Spinal cord (tissue), 10 donors: ENCODE data around the gene TFAP2A. TPM values are rescaled to one million over a fixed set of nuclear protein-coding genes. Genes with fewer than 3 reads are reported as not detected.

ENCODE experiments used
- DNase-seq, 6 donors: peaks; one replicate each; pipeline versions ENCODE4 v3.0.0 to v3.0.0-alpha.2; 2013 to 2015; ENCODE audit warnings: low spot score in 6 of 6, low read depth in 4 of 6
- H3K27ac ChIP-seq: one replicate; pipeline ENCODE4 v1.5.1; 2013; ENCODE audit warnings: low read depth, low read length, control low read depth
- H3K27me3 ChIP-seq: one replicate; pipeline ENCODE4 v1.6.1; 2013; ENCODE audit warnings: low read length; ENCODE audit not compliant: control insufficient read depth, insufficient read depth
- H3K36me3 ChIP-seq: one replicate; pipeline ENCODE4 v1.6.1; 2013; ENCODE audit warnings: low read length; ENCODE audit not compliant: control insufficient read depth, insufficient read depth
- H3K4me1 ChIP-seq: one replicate; pipeline ENCODE4 v1.6.1; 2013; ENCODE audit warnings: low read length; ENCODE audit not compliant: control insufficient read depth, insufficient read depth
- H3K4me3 ChIP-seq: one replicate; pipeline ENCODE4 v1.5.1; 2013; ENCODE audit warnings: low read depth, low read length, control low read depth
- H3K9me3 ChIP-seq: one replicate; pipeline ENCODE4 v1.6.1; 2013; ENCODE audit warnings: low read length; ENCODE audit not compliant: control insufficient read depth, insufficient read depth
- WGBS: methylation state at CpG from one replicate; pipeline ENCODE4 v1.1.5; 2013; ENCODE audit warnings: missing lambda C conversion rate; ENCODE audit not compliant: insufficient coverage; 5-methylcytosine and 5-hydroxymethylcytosine counted together
- polyA plus RNA-seq, 2 donors: library from polyadenylated mRNA; unstranded; fragments of 120-200 nt; gene quantifications; one replicate each; pipeline ENCODE4 v1.2.1, GENCODE V29; 2013; ENCODE audit not compliant: insufficient read length in 2 of 2
- total RNA-seq, 2 donors: library from RNA; depleted of rRNA in 1 of 2; stranded (reverse); fragments of 120-200 nt in 1 of 2; fragments of >200 nt in 1 of 2; gene quantifications; one replicate each; pipeline versions ENCODE4 v1.2.3 to v1.2.4, GENCODE V29; 2013 to 2014
- donor health status: healthy.

The TFAP2A gene
- total and polyA plus RNA-seq, 4 donors = 0.72 to 11.0 (median 5.6) TPM

GRCh38 chr6:10408457-10408856, 6.4 kb downstream of the TFAP2A start:
- H3K36me3 ChIP-seq = no peaks in the 10 kb centered on the region
- H3K4me3 ChIP-seq = no peak overlapping the region
- peaks cover 36% of the 10 kb centered on the region for H3K4me1 ChIP-seq
- no peak overlapping the region for H3K27ac ChIP-seq
- peaks cover 85% of the 10 kb centered on the region for H3K27me3 ChIP-seq
- peaks cover 1% of the 10 kb centered on the region for H3K9me3 ChIP-seq
- peak in 1 of 6 donors; percentile 54 for DNase-seq
- no CpG with 5 or more reads among the region's 1 CpG for WGBS

DNA sequence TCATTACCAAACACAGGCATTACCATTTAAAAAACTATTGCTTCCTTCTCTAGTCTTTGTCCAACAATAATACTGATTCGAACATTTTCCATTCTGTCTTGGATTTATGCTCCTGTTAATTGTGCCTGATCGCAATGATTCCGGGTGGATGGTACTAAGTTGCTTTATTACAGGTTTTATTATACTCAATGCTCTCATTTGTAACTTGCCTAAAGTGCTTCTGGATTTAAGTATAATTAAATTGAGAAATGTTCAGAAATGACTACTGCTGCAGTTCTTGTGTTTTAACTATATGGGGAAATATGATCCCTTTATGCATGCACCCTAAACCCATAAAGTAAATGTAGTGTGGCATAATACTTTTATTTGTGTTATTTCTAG, 7.2 kb downstream of the TFAP2A start:
- peaks cover 1% of the 10 kb centered on the region for H3K9me3 ChIP-seq
- H3K36me3 ChIP-seq = no peaks in the 10 kb centered on the region
- peak in 1 of 6 donors; percentile 83 for DNase-seq
- H3K27me3 ChIP-seq = peaks cover 85% of the 10 kb centered on the region
- H3K4me1 ChIP-seq = peaks cover 28% of the 10 kb centered on the region
- H3K27ac ChIP-seq = no peak overlapping the region
- H3K4me3 ChIP-seq = no peak overlapping the region
- WGBS = no CpG with 5 or more reads among the region's 3 CpGs

DNA sequence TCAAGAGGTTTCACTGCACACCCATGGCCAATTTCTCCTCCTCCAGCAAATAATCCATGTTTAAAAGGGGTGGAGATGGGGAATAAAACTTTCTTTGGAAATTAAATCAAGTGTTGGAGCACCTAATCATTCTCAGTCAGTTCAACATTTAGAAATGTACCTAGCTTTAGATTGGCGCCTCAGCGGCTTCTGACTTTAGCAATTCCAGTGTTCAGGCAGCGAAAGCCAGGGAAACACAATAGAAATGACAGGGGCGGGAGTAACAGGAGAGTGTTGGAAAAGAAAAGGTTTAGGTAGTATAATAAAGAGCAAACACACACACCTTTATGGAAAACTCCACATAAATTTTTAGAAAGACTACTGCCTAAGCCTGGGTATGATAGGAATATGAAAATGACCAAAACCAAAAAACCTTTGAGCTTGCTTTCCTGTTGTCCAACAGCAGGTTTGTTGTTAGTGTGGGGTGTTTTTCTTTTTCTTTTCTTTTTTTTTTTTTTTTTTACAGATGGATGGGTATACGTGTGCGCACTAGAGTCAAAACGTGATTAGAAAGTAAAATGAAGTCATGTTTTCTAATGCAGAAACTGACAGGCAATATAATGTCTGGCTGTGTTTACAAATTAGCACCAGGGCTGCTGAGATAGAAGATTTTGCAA, 7.7 kb downstream of the TFAP2A start:
- Histone ChIP-seq H3K4me3 (no peak overlapping the region), H3K27me3 (peaks cover 86% of the 10 kb centered on the region), H3K27ac (no peak overlapping the region), H3K36me3 (no peaks in the 10 kb centered on the region), H3K4me1 (peaks cover 25% of the 10 kb centered on the region), H3K9me3 (peaks cover 1% of the 10 kb centered on the region)
- DNase-seq = no peak
- no CpG with 5 or more reads among the region's 7 CpGs for WGBS

- no peak for DNase-seq
- no peak overlapping the region for H3K4me3 ChIP-seq
- H3K4me1 ChIP-seq = peaks cover 19% of the 10 kb centered on the region
- no peaks in the 10 kb centered on the region for H3K36me3 ChIP-seq
- no peak overlapping the region for H3K27ac ChIP-seq
- peaks cover 86% of the 10 kb centered on the region for H3K27me3 ChIP-seq
- peaks cover 1% of the 10 kb centered on the region for H3K9me3 ChIP-seq
- no CpG with 5 or more reads among the region's 1 CpG for WGBS
These were observed 8.3 kb downstream of the TFAP2A start for GRCh38 chr6:10406556-10406955.

GRCh38 chr6:10405513-10405900, 9.4 kb downstream of the TFAP2A start:
- no CpG with 5 or more reads among the region's 3 CpGs for WGBS
- Histone ChIP-seq H3K27ac (no peak overlapping the region), H3K36me3 (no peaks in the 10 kb centered on the region), H3K9me3 (peaks cover 1% of the 10 kb centered on the region), H3K4me1 (peaks cover 13% of the 10 kb centered on the region), H3K4me3 (no peak overlapping the region), H3K27me3 (peaks cover 84% of the 10 kb centered on the region)
- DNase-seq = no peak

- Histone ChIP-seq H3K4me3 (peak overlapping the region; percentile 58), H3K4me1 (peaks cover 13% of the 10 kb centered on the region), H3K27me3 (peaks cover 84% of the 10 kb centered on the region), H3K27ac (peak overlapping the region; percentile 49), H3K9me3 (peaks cover 1% of the 10 kb centered on the region), H3K36me3 (no peaks in the 10 kb centered on the region)
- WGBS = 9% methylated on average over 19 of the region's 31 CpGs
- no peak for DNase-seq
These were observed 9.9 kb downstream of the TFAP2A start for GRCh38 chr6:10404799-10405512.

DNA sequence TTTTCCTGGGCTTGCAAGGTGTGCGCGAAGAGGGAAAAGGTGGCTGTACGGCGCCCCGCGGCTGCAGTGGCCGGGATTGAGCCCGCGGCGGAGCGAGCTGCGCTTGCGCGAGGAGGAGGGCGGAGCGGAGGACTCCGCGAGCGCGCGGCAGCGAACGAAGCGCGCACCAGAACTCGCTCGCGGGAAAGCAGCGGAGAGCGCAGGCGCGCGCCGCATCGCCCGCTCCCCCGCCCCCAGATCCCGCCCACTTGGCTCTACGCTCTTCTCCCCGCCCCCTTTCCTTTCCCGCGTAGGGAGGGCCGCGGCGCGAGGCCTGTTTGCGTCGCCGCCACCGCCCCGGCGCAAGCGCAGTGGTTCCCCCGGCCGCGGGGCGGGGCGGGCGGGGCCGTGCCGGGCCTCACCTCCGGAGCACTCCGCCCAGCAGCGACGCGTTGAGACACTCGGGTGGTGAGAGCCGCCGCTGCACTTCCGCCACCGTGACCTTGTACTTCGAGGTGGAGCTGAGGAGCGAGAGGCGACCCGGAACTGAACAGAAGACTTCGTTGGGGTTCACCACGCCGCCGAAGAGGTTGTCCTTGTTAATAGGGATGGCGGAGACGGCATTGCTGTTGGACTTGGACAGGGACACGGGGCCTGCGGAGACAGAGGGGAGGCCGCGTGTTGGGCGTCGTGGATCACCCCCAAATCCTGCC, 10.6 kb downstream of the TFAP2A start:
- Histone ChIP-seq H3K27me3 (peaks cover 84% of the 10 kb centered on the region), H3K4me1 (peaks cover 13% of the 10 kb centered on the region), H3K27ac (peak overlapping the region; percentile 49), H3K9me3 (no peaks in the 10 kb centered on the region), H3K36me3 (no peaks in the 10 kb centered on the region), H3K4me3 (peak overlapping the region; percentile 69)
- DNase-seq = peak; percentile 85 to 98 (median 90)
- WGBS = under 1% methylated on average over 87 of the region's 87 CpGs

DNA sequence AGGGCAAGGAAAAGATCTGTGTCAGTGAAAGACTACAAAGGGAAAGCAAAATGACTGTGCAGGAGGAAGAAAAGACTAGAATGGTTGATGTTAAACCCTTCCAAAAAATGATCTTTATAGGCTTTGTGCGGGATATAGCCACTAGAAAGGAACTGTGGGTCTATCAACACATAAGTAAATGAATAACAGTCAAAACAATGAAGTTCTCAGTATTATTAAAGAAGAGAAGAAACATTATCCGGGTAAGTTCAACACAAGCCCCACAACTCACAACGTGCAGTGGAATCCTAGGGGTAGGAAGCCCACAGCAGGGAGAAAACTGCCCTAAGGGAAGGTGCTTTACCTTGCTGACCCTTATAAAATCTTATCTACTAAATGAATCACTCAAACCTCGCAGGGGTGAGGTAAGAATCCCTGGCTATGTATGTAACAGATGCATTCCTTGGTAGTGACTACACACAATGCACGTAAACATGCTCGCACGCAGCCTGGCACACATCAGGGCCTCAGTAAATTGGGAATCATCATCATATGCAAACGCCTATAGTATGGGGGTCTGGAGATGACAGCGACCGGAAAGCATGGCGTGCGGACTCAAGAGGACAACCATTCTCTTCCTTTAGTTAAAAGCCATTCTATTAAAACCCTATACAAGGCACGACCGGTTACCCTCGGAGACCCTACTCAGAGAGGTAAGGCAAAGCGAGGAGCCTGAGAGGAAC, 11.3 kb downstream of the TFAP2A start:
- no peak overlapping the region for H3K27ac ChIP-seq
- no peaks in the 10 kb centered on the region for H3K36me3 ChIP-seq
- DNase-seq = no peak
- no peaks in the 10 kb centered on the region for H3K9me3 ChIP-seq
- H3K27me3 ChIP-seq = peaks cover 84% of the 10 kb centered on the region
- peak overlapping the region; percentile 69 for H3K4me3 ChIP-seq
- 0% methylated on average over 3 of the region's 16 CpGs for WGBS
- H3K4me1 ChIP-seq = peaks cover 14% of the 10 kb centered on the region

DNA sequence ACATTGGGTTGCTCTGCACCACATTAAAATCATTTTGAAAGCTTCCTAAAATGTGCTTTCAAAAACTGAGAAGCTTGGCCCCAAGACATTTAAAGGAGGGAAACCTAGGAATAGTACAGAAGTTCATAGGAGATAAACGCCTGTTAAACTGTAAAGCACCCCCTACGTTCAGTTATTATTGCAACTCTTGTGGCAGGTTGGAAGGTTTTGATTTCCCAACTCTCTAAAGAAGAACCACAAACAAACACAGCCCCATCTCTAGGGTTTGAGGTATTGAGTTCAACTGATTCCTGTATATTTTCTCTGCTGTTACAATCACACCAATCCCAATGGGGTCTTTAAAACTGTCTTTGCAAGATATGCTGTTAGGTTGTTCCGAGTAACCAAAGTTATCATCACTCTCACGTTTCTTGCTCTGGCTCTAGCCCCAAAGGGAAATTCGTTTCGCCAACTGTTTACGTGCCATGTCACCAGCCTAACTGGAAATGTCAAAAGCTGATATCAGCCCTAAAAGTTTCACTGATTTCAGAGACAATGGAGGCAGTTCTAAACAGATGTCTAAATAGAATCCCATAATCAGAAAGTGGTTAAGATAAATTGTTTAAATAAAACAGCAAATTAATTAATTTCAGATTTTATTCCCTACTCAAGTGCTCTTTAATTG, 12.1 kb downstream of the TFAP2A start:
- H3K4me3 ChIP-seq = no peak overlapping the region
- no peaks in the 10 kb centered on the region for H3K9me3 ChIP-seq
- DNase-seq = no peak
- peaks cover 19% of the 10 kb centered on the region for H3K4me1 ChIP-seq
- 60% methylated on average over 2 of the region's 7 CpGs for WGBS
- no peak overlapping the region for H3K27ac ChIP-seq
- H3K27me3 ChIP-seq = peaks cover 84% of the 10 kb centered on the region
- no peaks in the 10 kb centered on the region for H3K36me3 ChIP-seq
